Measurements from ENCODE around the gene KLRF1. TPM values are rescaled to one million over a fixed set of nuclear protein-coding genes. Genes with fewer than 3 reads are reported as not detected.

The KLRF1 gene
- total RNA-seq, 1 experiment from 2014 or later = not detected

DNA sequence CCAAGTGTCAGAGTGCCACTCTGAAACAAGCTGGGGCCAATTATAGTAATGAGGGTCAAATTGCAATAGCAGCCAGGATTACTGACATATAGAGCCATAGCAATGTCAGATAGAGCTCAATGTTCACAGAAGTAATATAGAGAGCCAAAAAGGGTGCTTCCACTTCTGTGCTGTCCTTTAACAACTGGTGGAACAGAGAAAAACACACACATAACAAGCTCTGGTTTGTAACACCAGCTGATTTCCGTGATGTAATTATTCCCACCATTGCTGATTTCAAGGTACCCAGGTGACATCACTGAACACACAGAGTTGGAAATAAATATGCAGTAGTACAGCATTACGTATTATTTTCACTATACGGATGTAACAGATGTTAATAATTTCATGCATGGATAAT is 44.9 kb downstream of the KLRF1 start:
- H3K36me3 ChIP-seq (ENCODE audit: control insufficient read depth in 1 of 2, insufficient read depth in 2 of 2, low read length in 2 of 2) = no peaks in the 10 kb centered on the region
- no peaks in the 10 kb centered on the region for H3K9me3 ChIP-seq (ENCODE audit: control insufficient read depth in 1 of 2, insufficient read depth in 1 of 2, low read depth in 1 of 2, low read length in 2 of 2)
- H3K9ac ChIP-seq (ENCODE audit: low read length) = no peak overlapping the region

More for the DNA sequence above, 44.9 kb downstream of the KLRF1 start:
- BruUV-seq (replicated peaks) = no TSS peak
- ATAC-seq = no peak
- POLR2A ChIA-PET = no interaction called here
- no peak overlapping the region for H2AFZ ChIP-seq (ENCODE audit: low read depth, low read length, poor library complexity, severe bottlenecking)
- TF ChIP-seq SRF (IDR thresholded peaks at IDR 0.05; ENCODE audit: low read depth) (no peak), SP1 (IDR thresholded peaks at IDR 0.05; ENCODE audit: low read depth) (no peak), ZNF274 (IDR thresholded peaks at IDR 0.05; ENCODE audit: low read depth, low read length) (no peak), EZH2 (IDR thresholded peaks at IDR 0.05) (no peak), CBX3 (IDR thresholded peaks at IDR 0.05; ENCODE audit: low read depth) (no peak), ATF3 (IDR thresholded peaks at IDR 0.05) (no peak), TCF7L2 (IDR thresholded peaks at IDR 0.05; ENCODE audit: borderline replicate concordance, extremely low read depth, insufficient read depth, insufficient read length) (no peak), CEBPB (IDR thresholded peaks at IDR 0.05; ENCODE audit: low read depth) (no peak), ELF1 (IDR thresholded peaks at IDR 0.05; ENCODE audit: borderline replicate concordance, low read depth) (no peak), YY1 (IDR thresholded peaks at IDR 0.05; ENCODE audit: extremely low read depth, insufficient replicate concordance, low read depth, low read length) (no peak), EGR1 (IDR thresholded peaks at IDR 0.05; ENCODE audit: low read depth) (no peak), FOSL1 (IDR thresholded peaks at IDR 0.05; ENCODE audit: low read depth) (no peak), EZH2phosphoT487 (IDR thresholded peaks at IDR 0.05; ENCODE audit: borderline replicate concordance) (no peak), POLR2A (IDR thresholded peaks at IDR 0.05; ENCODE audit: borderline replicate concordance, extremely low read depth, insufficient read depth, insufficient read length) (no peak), SIN3A (IDR thresholded peaks at IDR 0.05; ENCODE audit: low read depth) (no peak), RAD21 (IDR thresholded peaks at IDR 0.05; ENCODE audit: low read depth) (no peak), JUND (IDR thresholded peaks at IDR 0.05) (no peak), ZFX (IDR thresholded peaks at IDR 0.05) (no peak)
- TF ChIP-seq, protein P1, sequence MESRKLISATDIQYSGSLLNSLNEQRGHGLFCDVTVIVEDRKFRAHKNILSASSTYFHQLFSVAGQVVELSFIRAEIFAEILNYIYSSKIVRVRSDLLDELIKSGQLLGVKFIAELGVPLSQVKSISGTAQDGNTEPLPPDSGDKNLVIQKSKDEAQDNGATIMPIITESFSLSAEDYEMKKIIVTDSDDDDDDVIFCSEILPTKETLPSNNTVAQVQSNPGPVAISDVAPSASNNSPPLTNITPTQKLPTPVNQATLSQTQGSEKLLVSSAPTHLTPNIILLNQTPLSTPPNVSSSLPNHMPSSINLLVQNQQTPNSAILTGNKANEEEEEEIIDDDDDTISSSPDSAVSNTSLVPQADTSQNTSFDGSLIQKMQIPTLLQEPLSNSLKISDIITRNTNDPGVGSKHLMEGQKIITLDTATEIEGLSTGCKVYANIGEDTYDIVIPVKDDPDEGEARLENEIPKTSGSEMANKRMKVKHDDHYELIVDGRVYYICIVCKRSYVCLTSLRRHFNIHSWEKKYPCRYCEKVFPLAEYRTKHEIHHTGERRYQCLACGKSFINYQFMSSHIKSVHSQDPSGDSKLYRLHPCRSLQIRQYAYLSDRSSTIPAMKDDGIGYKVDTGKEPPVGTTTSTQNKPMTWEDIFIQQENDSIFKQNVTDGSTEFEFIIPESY (IDR thresholded peaks at IDR 0.05; ENCODE audit: extremely low read depth, insufficient replicate concordance, low read length) = no peak
- TF ChIP-seq, protein P2, sequence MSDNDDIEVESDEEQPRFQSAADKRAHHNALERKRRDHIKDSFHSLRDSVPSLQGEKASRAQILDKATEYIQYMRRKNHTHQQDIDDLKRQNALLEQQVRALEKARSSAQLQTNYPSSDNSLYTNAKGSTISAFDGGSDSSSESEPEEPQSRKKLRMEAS (IDR thresholded peaks at IDR 0.05) = no peak
- no peaks in the 10 kb centered on the region; the same call in 1 of the 2 replicates for H4K20me1 ChIP-seq (ENCODE audit: insufficient read depth)
- CTCF ChIA-PET = no interaction called here
- H3K4me3 ChIP-seq (replicated peaks in 1 of 2; ENCODE audit: low read depth in 1 of 2, low read length in 2 of 2) = no peak overlapping the region
- H3K27ac ChIP-seq (ENCODE audit: low read depth, low read length) = no peak overlapping the region
- H3K79me2 ChIP-seq (ENCODE audit: insufficient read depth, low read length) = no peaks in the 10 kb centered on the region
- intact Hi-C loops (cut with micrococcal nuclease) = no loop called here
- RAD21 ChIA-PET (ENCODE audit: low non-redundant PET in 1 of 2, low total read pairs in 2 of 2, uncharacterized antibody in 2 of 2, unreplicated experiment in 2 of 2) = no interaction called here
- no peak overlapping the region for H3K4me2 ChIP-seq (ENCODE audit: low read length)
- DNase-seq (ENCODE audit: low read depth, low spot score) = no peak
- H3K4me1 ChIP-seq (ENCODE audit: control insufficient read depth in 1 of 2, insufficient read depth in 2 of 2, low read length in 2 of 2) = no peaks in the 10 kb centered on the region
- H3K27me3 ChIP-seq (ENCODE audit: insufficient read depth, low read length) = peaks cover 37% of the 10 kb centered on the region
- no peaks in the 10 kb centered on the region for H3K9me2 ChIP-seq (ENCODE audit: insufficient read depth)
